ENCODE results near the gene CEACAM16.

The CEACAM16 gene

GRCh38 chr19:44742330-44743061, 43.5 kb downstream of the CEACAM16 start:
- TF ChIP-seq EZH2phosphoT487 (IDR thresholded peaks at IDR 0.05; ENCODE audit: borderline replicate concordance, low read length) (no peak), CTCF (IDR thresholded peaks at IDR 0.05; ENCODE audit: low read depth, low read length, poor library complexity, severe bottlenecking) (no peak)
- Histone ChIP-seq H3K36me3 (ENCODE audit: control insufficient read depth, low read length) (no peaks in the 10 kb centered on the region), H3K27me3 (ENCODE audit: control insufficient read depth, low read length) (peaks cover 32% of the 10 kb centered on the region), H3K9me3 (ENCODE audit: control insufficient read depth, insufficient read depth, low read length) (no peaks in the 10 kb centered on the region), H3K27ac (ENCODE audit: low read depth, low read length) (no peak overlapping the region), H3K79me2 (ENCODE audit: control insufficient read depth, low read length) (no peaks in the 10 kb centered on the region), H3K4me1 (ENCODE audit: control insufficient read depth, low read length) (peaks cover 21% of the 10 kb centered on the region), H3F3A (ENCODE audit: control insufficient read depth, insufficient read depth) (no peaks in the 10 kb centered on the region), H4K20me1 (ENCODE audit: control insufficient read depth, insufficient read depth, low read depth, low read length) (no peaks in the 10 kb centered on the region), H3K9me2 (replicated peaks; ENCODE audit: control insufficient read depth, low read length) (no peaks in the 10 kb centered on the region), H3K4me3 (ENCODE audit: low read length) (no peak overlapping the region), H3K4me2 (ENCODE audit: low read length) (no peak overlapping the region)

GRCh38 chr19:44744871-44745332, 46.0 kb downstream of the CEACAM16 start:
- no peaks in the 10 kb centered on the region for H4K20me1 ChIP-seq (ENCODE audit: control insufficient read depth, insufficient read depth, low read depth, low read length)
- peaks cover 11% of the 10 kb centered on the region for H3K79me2 ChIP-seq (ENCODE audit: control insufficient read depth, low read length)
- H3K9me2 ChIP-seq (replicated peaks; ENCODE audit: control insufficient read depth, low read length): no peaks in the 10 kb centered on the region
- H3K27ac ChIP-seq (ENCODE audit: low read depth, low read length): no peak overlapping the region
- peaks cover 10% of the 10 kb centered on the region for H3F3A ChIP-seq (ENCODE audit: control insufficient read depth, insufficient read depth)
- H3K27me3 ChIP-seq (ENCODE audit: control insufficient read depth, low read length): peaks cover 13% of the 10 kb centered on the region
- H3K36me3 ChIP-seq (ENCODE audit: control insufficient read depth, low read length): peaks cover 6% of the 10 kb centered on the region
- no peaks in the 10 kb centered on the region for H3K9me3 ChIP-seq (ENCODE audit: control insufficient read depth, insufficient read depth, low read length)
- H3K4me2 ChIP-seq (ENCODE audit: low read length): no peak overlapping the region
- TF ChIP-seq CTCF (IDR thresholded peaks at IDR 0.05; ENCODE audit: low read depth, low read length, poor library complexity, severe bottlenecking) (no peak), EZH2phosphoT487 (IDR thresholded peaks at IDR 0.05; ENCODE audit: borderline replicate concordance, low read length) (no peak)
- H3K4me1 ChIP-seq (ENCODE audit: control insufficient read depth, low read length): peaks cover 39% of the 10 kb centered on the region
- H3K4me3 ChIP-seq (ENCODE audit: low read length): no peak overlapping the region

- no peak overlapping the region for H3K4me3 ChIP-seq (ENCODE audit: low read length)
- H3K27me3 ChIP-seq (ENCODE audit: control insufficient read depth, low read length): peaks cover 13% of the 10 kb centered on the region
- peaks cover 15% of the 10 kb centered on the region for H3K79me2 ChIP-seq (ENCODE audit: control insufficient read depth, low read length)
- no peaks in the 10 kb centered on the region for H3K9me3 ChIP-seq (ENCODE audit: control insufficient read depth, insufficient read depth, low read length)
- no peaks in the 10 kb centered on the region for H4K20me1 ChIP-seq (ENCODE audit: control insufficient read depth, insufficient read depth, low read depth, low read length)
- H3K9me2 ChIP-seq (replicated peaks; ENCODE audit: control insufficient read depth, low read length): no peaks in the 10 kb centered on the region
- H3F3A ChIP-seq (ENCODE audit: control insufficient read depth, insufficient read depth): peaks cover 12% of the 10 kb centered on the region
- TF ChIP-seq CTCF (IDR thresholded peaks at IDR 0.05; ENCODE audit: low read depth, low read length, poor library complexity, severe bottlenecking): no peak
- TF ChIP-seq EZH2phosphoT487 (IDR thresholded peaks at IDR 0.05; ENCODE audit: borderline replicate concordance, low read length): no peak
- peaks cover 41% of the 10 kb centered on the region for H3K4me1 ChIP-seq (ENCODE audit: control insufficient read depth, low read length)
- no peak overlapping the region for H3K27ac ChIP-seq (ENCODE audit: low read depth, low read length)
- H3K4me2 ChIP-seq (ENCODE audit: low read length): no peak overlapping the region
- H3K36me3 ChIP-seq (ENCODE audit: control insufficient read depth, low read length): peaks cover 8% of the 10 kb centered on the region
Observed at GRCh38 chr19:44745341-44745831, 46.4 kb downstream of the CEACAM16 start.
